ENCODE data around the gene KLHL14.
A peak's percentile ranks its signal among the peaks of the same experiment; 100 is the strongest.

The KLHL14 gene

DNA sequence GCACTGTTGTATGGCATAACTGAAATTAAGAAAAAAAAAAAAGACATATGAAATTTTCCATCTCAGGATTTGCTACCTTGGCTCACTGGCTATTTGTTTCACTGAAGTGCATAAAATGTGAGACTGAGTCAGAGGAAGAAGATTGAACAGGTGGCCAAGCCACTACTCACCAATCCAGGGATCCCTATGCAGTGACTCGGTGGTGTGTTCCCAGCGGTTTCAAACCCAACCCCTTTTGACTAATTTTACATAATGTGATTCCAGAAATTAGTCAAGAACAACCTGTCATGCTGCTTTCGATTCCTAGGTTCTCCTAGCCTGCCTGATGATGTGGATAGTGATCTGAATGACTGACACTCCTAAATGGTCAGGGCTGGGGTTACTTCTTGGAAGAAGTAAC lies 77.3 kb downstream of the KLHL14 start:
- DNase-seq (ENCODE audit: low read depth): no peak
- TF ChIP-seq, protein P1, sequence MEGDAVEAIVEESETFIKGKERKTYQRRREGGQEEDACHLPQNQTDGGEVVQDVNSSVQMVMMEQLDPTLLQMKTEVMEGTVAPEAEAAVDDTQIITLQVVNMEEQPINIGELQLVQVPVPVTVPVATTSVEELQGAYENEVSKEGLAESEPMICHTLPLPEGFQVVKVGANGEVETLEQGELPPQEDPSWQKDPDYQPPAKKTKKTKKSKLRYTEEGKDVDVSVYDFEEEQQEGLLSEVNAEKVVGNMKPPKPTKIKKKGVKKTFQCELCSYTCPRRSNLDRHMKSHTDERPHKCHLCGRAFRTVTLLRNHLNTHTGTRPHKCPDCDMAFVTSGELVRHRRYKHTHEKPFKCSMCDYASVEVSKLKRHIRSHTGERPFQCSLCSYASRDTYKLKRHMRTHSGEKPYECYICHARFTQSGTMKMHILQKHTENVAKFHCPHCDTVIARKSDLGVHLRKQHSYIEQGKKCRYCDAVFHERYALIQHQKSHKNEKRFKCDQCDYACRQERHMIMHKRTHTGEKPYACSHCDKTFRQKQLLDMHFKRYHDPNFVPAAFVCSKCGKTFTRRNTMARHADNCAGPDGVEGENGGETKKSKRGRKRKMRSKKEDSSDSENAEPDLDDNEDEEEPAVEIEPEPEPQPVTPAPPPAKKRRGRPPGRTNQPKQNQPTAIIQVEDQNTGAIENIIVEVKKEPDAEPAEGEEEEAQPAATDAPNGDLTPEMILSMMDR (conservative IDR thresholded peaks at IDR 0.05; ENCODE audit: control insufficient read depth, insufficient read depth, low read depth, low read length): no peak
- H3K4me3 ChIP-seq (ENCODE audit: control insufficient read depth, low read depth, low read length): no peak overlapping the region

DNA sequence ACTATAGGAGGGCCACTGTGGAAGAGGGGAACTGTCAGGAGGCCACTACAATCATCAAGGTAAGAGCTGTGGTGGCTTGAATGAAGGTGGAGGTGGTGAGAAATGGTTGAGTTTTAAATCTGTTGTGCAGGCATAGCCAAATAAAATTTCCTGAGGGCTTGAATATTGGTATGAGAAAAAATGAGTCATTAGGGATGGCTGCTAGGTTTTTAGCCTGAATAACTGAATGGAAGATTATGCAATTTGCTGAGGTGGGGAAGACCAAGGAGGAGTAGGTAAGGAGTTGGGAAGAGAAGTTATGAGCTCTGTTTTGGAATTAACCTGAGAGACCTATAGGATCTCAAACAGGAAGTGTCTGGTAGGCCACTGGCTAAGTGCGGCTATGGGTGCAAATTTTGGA lies 84.0 kb downstream of the KLHL14 start:
- H3K4me3 ChIP-seq (ENCODE audit: control insufficient read depth, low read depth, low read length): no peak overlapping the region
- TF ChIP-seq, protein P1 (conservative IDR thresholded peaks at IDR 0.05; ENCODE audit: control insufficient read depth, insufficient read depth, low read depth, low read length): no peak
- DNase-seq (ENCODE audit: low read depth): no peak

DNA sequence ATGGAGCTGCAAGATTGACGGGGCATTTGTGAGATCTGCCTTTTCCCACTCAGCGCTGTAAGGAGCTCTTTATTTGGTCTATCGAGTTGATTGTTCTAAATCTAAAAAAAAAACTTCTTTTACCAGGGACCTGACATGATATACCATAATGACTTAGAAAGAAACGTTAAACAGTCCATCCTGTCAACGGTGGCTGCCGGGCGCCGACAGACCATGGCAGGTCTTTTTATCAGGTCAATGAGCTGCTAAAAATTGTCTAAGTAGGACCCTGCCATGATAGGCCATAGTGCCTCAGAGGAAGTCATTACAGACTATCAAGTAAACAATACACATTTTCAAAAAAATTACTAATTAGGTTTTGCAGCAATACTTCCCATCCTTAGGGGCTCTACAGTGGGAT lies 87.9 kb downstream of the KLHL14 start:
- TF ChIP-seq, protein P1 (conservative IDR thresholded peaks at IDR 0.05; ENCODE audit: control insufficient read depth, insufficient read depth, low read depth, low read length): no peak
- DNase-seq (ENCODE audit: low read depth): no peak
- H3K4me3 ChIP-seq (ENCODE audit: control insufficient read depth, low read depth, low read length): no peak overlapping the region

DNA sequence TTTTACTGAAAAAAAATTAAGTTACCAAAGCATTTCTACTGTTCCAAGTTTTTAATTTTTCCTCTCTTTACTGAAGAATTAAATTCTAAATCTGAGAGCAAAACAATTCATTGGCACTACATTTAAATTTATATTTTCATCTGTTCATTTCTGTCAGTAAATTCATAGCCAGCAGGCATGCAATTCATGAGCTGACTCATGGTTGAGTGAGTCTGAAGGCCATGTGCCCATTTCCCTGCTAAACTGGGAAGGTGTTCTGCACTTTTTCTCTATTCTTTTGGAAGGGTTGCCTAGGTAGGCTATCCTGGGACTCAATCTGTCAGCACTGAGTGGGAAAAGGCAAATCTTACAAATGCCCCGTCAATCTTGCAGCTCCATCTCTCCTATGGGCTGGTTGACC lies 88.7 kb downstream of the KLHL14 start:
- TF ChIP-seq, protein P1 (conservative IDR thresholded peaks at IDR 0.05; ENCODE audit: control insufficient read depth, insufficient read depth, low read depth, low read length): no peak
- DNase-seq (ENCODE audit: low read depth): no peak
- H3K4me3 ChIP-seq (ENCODE audit: control insufficient read depth, low read depth, low read length): no peak overlapping the region

DNA sequence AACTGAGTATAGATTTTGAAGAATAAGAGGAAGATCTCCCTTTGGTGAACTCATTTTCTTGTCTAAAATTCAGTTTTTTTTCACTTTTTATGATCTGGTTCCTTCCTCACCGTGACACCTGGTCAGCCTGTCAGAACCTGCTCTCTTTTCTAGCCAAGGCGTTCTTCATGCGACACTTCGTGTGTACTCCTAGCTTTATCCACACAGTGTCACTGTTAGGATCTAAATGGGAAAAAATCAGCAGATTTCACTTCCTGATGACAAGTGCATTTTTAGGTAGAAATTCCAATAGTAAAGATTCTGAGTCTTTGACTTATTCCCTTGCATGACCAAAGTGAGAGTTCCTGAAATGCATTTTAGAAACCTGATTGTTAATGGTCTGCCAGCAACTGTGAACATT lies 89.8 kb downstream of the KLHL14 start:
- no peak overlapping the region for H3K4me3 ChIP-seq (ENCODE audit: control insufficient read depth, low read depth, low read length)
- DNase-seq (ENCODE audit: low read depth): no peak
- TF ChIP-seq, protein P1 (conservative IDR thresholded peaks at IDR 0.05; ENCODE audit: control insufficient read depth, insufficient read depth, low read depth, low read length): no peak

DNA sequence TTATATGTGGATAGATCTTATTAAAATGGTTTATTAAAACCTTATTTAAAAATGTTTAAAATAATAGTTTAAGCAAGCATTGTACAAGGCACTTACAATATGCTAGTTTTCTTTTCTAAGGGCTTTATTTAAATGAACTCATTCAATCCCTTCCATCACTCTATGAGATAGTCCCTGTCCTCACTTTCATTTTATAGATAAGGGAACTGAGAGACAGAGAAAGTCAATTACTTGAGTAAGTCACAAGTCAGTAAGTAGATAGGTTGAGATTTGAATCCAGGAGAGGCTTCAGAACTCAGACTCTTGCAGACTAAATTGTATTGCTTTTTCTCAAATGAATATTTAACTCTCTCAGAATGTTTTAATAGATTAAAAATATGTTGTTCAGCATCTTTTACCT lies 95.2 kb downstream of the KLHL14 start:
- H3K4me3 ChIP-seq (ENCODE audit: control insufficient read depth, low read depth, low read length): no peak overlapping the region
- no peak for DNase-seq (ENCODE audit: low read depth)
- TF ChIP-seq, protein P1 (conservative IDR thresholded peaks at IDR 0.05; ENCODE audit: control insufficient read depth, insufficient read depth, low read depth, low read length): no peak

DNA sequence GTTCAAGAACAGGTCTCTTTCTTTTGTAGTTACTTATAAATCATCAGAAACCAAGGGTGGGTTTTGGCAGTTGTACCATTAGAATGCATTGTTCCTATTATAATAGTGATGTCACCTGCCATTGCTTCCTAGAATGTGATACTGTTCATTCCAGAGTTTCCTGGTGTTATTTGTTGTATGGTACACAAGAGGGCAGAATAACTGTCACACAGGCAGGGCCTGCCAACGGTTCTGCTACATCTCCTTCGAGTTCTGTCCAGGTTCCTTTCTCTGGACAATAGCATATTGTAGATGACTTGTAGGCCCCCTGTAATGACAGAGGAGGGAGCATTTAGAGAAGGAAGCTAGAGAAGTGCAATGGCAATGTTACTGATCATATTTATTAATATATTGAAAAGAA lies 98.3 kb downstream of the KLHL14 start:
- DNase-seq (ENCODE audit: low read depth): peak; percentile 10
- TF ChIP-seq, protein P1 (conservative IDR thresholded peaks at IDR 0.05; ENCODE audit: control insufficient read depth, insufficient read depth, low read depth, low read length): peak; percentile 16
- no peak overlapping the region for H3K4me3 ChIP-seq (ENCODE audit: control insufficient read depth, low read depth, low read length)
